Stimulated activated CD8-positive, alpha-beta memory T cell treated with anti-CD3 and anti-CD28 coated beads, Interleukin-15, amount 100 ng/mL, for 48 hours (primary cell): ENCODE measurements around the gene NIPBL.
"Not testable (repeated sequence)": the region's sequence is repeated elsewhere in the genome, so short reads cannot be mapped to it uniquely, and the experiment has no call there.

Experiments
- DNase-seq, 2 donors: peaks; one replicate each; pipeline ENCODE4 v3.0.0-alpha.2; 2020; ENCODE audit warnings: low read depth in 2 of 2

NIPBL gene

DNA sequence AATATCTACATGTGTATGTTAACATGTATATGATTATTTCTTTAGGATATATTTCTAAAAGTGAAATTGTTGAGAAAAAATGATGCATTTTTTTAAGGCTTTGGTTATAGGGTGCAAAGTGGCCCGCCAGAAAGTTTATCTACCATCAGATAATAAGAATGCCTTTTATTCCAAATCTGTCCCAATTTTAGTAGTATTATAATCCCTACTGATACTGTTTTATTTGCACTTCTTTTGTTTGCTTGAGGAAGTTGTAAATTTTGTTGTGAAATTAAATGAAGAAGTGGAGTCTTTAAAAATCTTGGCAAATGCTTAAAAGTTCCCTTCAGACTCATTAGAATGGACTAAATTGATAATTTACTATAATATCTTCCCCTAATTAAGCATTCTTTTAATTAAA is 73.0 kb downstream of the NIPBL start:
- DNase-seq, result no peak

GRCh38 chr5:36950586-36951457 is 74.3 kb downstream of the NIPBL start:
- DNase-seq, result no peak

DNA sequence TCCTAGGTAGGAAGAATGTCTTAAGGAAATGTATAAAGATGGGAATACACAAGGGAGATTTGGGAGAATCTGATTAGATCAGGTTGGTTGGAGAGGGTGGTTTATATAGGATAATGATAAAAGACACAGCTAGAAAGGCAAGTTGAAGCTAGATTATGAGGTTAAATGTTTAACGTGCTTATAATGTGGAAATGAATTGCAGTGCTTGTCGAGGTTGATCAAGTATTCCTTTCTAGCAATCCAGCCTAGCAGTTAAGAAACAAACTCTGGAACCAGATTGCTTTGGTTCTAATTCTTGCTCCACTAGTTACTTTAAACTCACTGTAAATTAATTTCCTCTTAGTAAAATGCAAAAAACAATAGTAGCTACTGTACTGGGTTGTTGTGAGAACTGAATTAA is 76.5 kb downstream of the NIPBL start:
- no peak for DNase-seq

DNA sequence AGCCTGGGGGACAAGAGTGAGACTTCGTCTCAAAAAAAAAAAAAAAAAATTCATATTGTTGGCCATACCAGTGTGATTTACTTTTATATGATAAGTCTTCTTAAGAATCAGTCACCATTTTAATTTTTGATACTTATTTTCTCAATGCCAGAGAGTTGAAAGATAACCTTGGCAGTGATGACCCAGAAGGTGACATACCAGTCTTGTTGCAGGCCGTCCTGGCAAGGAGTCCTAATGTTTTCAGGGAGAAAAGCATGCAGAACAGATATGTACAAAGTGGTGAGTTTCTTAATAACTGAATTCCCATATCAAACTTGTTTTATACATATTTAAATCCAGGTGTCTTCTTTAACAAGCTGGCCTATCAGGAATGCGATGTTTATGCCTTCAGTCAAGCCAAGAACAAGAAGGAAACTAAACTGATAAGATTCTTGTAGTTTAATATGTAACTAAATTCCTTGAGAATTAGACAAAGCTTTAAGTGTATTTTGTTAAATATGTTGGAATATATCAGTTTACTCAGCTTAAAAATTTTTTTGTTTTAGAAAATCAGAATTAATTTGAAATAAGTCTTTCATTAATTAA is 81.5 kb downstream of the NIPBL start:
- no peak for DNase-seq

- DNase-seq, result no peak
These were observed 82.0 kb downstream of the NIPBL start for GRCh38 chr5:36958612-36959011.

DNA sequence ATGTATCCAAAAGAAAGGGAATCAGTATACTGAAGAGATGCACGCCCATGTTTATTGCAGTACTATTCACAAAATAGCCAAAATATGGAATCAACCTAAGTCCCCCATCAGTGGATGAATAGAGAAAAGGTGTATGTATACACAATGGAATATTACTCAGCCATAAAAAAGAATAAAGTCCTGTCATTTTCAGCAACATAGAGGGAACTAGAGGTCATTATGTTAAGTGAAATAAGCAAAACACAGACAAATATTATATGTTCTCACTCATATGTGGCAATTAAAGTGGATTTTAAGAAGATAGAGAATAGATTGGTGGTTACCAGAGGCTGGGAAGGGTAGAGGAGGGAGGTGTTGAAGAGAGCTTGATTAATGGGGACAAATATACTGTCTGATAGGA is 88.6 kb downstream of the NIPBL start:
- no peak for DNase-seq

DNA sequence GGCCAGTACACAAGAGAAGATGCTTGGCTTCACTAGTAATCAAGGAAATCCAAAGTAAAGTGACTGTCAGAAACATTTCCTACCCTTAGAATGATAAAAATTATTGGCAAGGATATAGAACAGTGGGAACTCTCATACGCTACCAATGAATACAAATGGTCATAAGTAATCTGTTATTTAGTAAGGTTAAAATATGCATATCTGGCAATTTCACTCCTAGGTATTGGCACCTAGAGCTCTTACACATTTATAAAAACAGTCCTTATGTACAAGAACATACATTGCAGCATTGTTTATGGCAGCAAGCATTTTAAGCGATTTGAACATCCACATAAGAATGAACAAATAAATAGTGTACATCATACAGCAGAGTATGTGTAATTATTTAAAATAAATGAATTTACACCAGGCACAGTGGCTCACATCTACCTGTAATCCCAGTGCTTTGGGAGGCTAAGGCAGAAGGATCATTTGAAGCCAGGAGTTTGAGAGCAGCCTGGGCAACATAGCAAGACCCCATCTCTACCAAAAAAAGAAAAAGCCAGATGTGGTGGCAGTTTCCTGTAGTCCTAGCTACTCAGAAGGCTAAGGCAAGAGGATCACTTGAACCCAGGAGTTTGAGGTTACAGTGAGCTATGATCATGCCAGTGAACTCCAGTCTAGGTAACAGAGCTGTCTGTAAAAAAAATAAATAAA is 93.3 kb downstream of the NIPBL start:
- no peak for DNase-seq

- DNase-seq, result no peak
These were observed 101.6 kb downstream of the NIPBL start for GRCh38 chr5:36978196-36978595.

DNA sequence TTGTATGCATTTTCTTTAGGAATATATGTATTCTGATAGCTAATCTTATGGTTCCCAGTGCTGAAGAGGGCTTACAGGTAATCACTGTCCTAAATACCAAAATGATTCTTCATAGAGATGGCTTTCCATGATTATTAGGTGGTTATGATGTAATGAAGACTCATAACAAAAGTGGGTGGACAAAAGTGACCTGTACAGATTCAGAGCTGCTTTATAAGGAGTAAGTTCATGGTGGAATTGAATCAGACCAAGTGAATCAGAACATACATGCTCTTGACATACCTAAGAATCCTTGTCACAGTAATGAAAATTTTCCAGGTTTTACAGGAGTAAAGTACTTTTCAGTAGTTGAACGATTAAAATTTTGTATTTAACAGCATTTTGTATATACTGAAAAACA is 105.6 kb downstream of the NIPBL start:
- no peak for DNase-seq

GRCh38 chr5:36985387-36985786 is 108.8 kb downstream of the NIPBL start:
- no peak for DNase-seq

DNA sequence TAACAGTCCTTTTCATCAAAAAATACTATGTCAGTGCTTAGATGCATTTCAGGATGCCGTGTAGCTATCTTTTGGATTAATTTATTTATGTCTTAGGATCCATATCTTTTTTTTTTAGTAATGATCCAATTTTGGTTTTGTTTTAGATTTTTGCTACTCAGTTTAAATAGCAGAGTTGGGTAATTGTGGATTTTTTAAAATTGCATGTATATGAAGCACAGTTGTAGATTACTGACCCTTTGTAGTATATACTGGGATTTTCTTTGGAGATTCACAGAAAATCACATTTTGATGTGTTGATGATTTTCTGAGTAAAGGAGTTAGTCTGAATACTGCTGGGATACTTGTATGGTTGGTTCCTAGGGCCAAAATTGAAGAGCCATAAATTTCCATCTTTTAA is 111.8 kb downstream of the NIPBL start:
- no peak for DNase-seq

DNA sequence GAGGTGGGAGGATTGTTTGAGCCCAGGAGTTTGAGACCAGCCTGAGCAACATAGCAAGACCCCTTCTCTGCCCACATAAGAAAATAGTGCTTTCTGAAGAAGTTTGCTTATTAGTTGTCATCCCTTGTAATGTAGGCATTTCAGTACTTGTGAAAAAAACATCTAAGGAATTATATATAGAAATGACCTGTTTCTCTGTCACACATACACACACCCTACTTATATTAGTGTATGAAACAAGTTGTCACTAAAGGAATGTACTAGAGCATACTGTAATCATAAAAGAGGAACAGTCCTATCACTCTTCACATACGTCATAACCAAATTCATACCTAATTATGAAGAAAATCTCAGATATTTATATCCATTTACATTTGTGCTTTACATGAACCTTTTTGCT is 122.0 kb downstream of the NIPBL start:
- DNase-seq, result no peak

GRCh38 chr5:37002176-37002751 is 125.7 kb downstream of the NIPBL start:
- DNase-seq, result no peak

GRCh38 chr5:37005252-37005651 is 128.7 kb downstream of the NIPBL start:
- DNase-seq, result no peak

GRCh38 chr5:37005946-37006540 is 129.5 kb downstream of the NIPBL start:
- DNase-seq, result no peak

- DNase-seq, result not testable (repeated sequence)
These were observed 136.6 kb downstream of the NIPBL start for GRCh38 chr5:37013181-37013580.

DNA sequence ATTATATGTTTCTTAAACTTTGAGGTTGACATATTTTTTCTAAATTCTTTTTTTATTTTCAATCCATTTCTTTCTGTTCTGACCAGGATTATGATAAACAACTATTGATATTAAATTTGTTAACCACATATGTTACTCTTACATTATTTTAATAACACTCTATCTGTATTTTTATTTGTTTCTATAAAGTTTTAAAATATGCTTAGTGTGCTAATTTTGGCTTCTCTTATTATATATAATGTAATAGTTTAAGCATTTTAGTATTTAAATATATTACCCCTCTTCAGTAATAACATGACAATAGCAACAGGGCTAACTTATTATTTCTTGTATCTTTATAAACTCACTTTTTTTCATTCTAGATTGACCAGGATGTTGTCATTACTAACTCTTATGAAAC is 137.8 kb downstream of the NIPBL start:
- no peak for DNase-seq

GRCh38 chr5:37015795-37016666 is 139.5 kb downstream of the NIPBL start:
- no peak for DNase-seq

GRCh38 chr5:37028910-37029309 is 152.3 kb downstream of the NIPBL start:
- no peak for DNase-seq

- no peak for DNase-seq
These were observed 152.9 kb downstream of the NIPBL start for GRCh38 chr5:37029436-37029835.

GRCh38 chr5:37034955-37035354 is 158.4 kb downstream of the NIPBL start:
- DNase-seq, result no peak
